Measurements from ENCODE around the gene RAPH1.

- TF ChIP-seq EZH2 (IDR thresholded peaks at IDR 0.05; ENCODE audit: insufficient read depth, poor library complexity, severe bottlenecking) = no peak
- TF ChIP-seq EZH2phosphoT487 (IDR thresholded peaks at IDR 0.05; ENCODE audit: insufficient read depth, low read depth) = no peak
Observed at GRCh38 chr2:203455209-203455608, 79.9 kb downstream of the RAPH1 start.

All from GM23248 (cell line).